ENCODE data around the gene MAFG. TPM values are rescaled to one million over a fixed set of nuclear protein-coding genes. Genes with fewer than 3 reads are reported as not detected.
A peak's percentile ranks its signal among the peaks of the same experiment; 100 is the strongest.

Gene MAFG
- total RNA-seq, 1 donor, result 32.6 TPM

- no peak overlapping the region for H3K4me3 ChIP-seq (ENCODE audit: insufficient read depth, low read length)
- H3K36me3 ChIP-seq (ENCODE audit: insufficient read depth, low read length), result peaks cover 12% of the 10 kb centered on the region
- H3K79me2 ChIP-seq (ENCODE audit: insufficient read depth, low read length), result peaks cover 17% of the 10 kb centered on the region
- peak; percentile 87 for DNase-seq (ENCODE audit: insufficient read length, low spot score, missing footprints)
- H3K27ac ChIP-seq (ENCODE audit: low read depth, low read length), result no peak overlapping the region
- no peak overlapping the region for H2AFZ ChIP-seq (ENCODE audit: low read length)
- H4K20me1 ChIP-seq (ENCODE audit: insufficient read depth, low read length), result peaks cover 22% of the 10 kb centered on the region
- H3K27me3 ChIP-seq (ENCODE audit: insufficient read depth, low read length), result no peaks in the 10 kb centered on the region
- H3K9me3 ChIP-seq (ENCODE audit: low read depth, low read length), result no peaks in the 10 kb centered on the region
- H3K4me2 ChIP-seq (ENCODE audit: insufficient read depth, low read length), result no peak overlapping the region
- TF ChIP-seq CTCF (IDR thresholded peaks at IDR 0.05; ENCODE audit: extremely low read depth, low read depth, low read length), result no peak
- H3K4me1 ChIP-seq (ENCODE audit: insufficient read depth, low read length), result peaks cover 14% of the 10 kb centered on the region
These were observed 2.9 kb upstream of the MAFG start for GRCh38 chr17:81930142-81931125.

- no peaks in the 10 kb centered on the region for H3K9me3 ChIP-seq (ENCODE audit: low read depth, low read length)
- no peak for TF ChIP-seq CTCF (IDR thresholded peaks at IDR 0.05; ENCODE audit: extremely low read depth, low read depth, low read length)
- H3K4me3 ChIP-seq (ENCODE audit: insufficient read depth, low read length), result peak overlapping the region; percentile 89
- H3K27me3 ChIP-seq (ENCODE audit: insufficient read depth, low read length), result no peaks in the 10 kb centered on the region
- no peak overlapping the region for H3K27ac ChIP-seq (ENCODE audit: low read depth, low read length)
- H2AFZ ChIP-seq (ENCODE audit: low read length), result no peak overlapping the region
- H3K36me3 ChIP-seq (ENCODE audit: insufficient read depth, low read length), result peaks cover 8% of the 10 kb centered on the region
- H3K4me1 ChIP-seq (ENCODE audit: insufficient read depth, low read length), result peaks cover 14% of the 10 kb centered on the region
- H4K20me1 ChIP-seq (ENCODE audit: insufficient read depth, low read length), result peaks cover 16% of the 10 kb centered on the region
- peaks cover 26% of the 10 kb centered on the region for H3K79me2 ChIP-seq (ENCODE audit: insufficient read depth, low read length)
- H3K4me2 ChIP-seq (ENCODE audit: insufficient read depth, low read length), result peak overlapping the region; percentile 88
- DNase-seq (ENCODE audit: insufficient read length, low spot score, missing footprints), result no peak
These were observed 2.0 kb upstream of the MAFG start for GRCh38 chr17:81929253-81930141.

- Histone ChIP-seq H3K4me2 (ENCODE audit: insufficient read depth, low read length) (peak overlapping the region; percentile 88), H3K36me3 (ENCODE audit: insufficient read depth, low read length) (no peaks in the 10 kb centered on the region), H3K79me2 (ENCODE audit: insufficient read depth, low read length) (peaks cover 34% of the 10 kb centered on the region), H3K9me3 (ENCODE audit: low read depth, low read length) (no peaks in the 10 kb centered on the region), H3K4me1 (ENCODE audit: insufficient read depth, low read length) (peaks cover 21% of the 10 kb centered on the region), H3K4me3 (ENCODE audit: insufficient read depth, low read length) (peak overlapping the region; percentile 89), H4K20me1 (ENCODE audit: insufficient read depth, low read length) (peaks cover 21% of the 10 kb centered on the region), H3K27ac (ENCODE audit: low read depth, low read length) (no peak overlapping the region), H3K27me3 (ENCODE audit: insufficient read depth, low read length) (no peaks in the 10 kb centered on the region), H2AFZ (ENCODE audit: low read length) (peak overlapping the region; percentile 70)
- TF ChIP-seq CTCF (IDR thresholded peaks at IDR 0.05; ENCODE audit: extremely low read depth, low read depth, low read length), result no peak
- DNase-seq (ENCODE audit: insufficient read length, low spot score, missing footprints), result peak; percentile 96
These were observed 1.2 kb upstream of the MAFG start for GRCh38 chr17:81928544-81929252.
